Measurements from ENCODE around the gene SLIT3. TPM values are rescaled to one million over a fixed set of nuclear protein-coding genes. Genes with fewer than 3 reads are reported as not detected.

SLIT3 gene
- total RNA-seq, 1 donor from 2014 or later = 0.22 TPM

DNA sequence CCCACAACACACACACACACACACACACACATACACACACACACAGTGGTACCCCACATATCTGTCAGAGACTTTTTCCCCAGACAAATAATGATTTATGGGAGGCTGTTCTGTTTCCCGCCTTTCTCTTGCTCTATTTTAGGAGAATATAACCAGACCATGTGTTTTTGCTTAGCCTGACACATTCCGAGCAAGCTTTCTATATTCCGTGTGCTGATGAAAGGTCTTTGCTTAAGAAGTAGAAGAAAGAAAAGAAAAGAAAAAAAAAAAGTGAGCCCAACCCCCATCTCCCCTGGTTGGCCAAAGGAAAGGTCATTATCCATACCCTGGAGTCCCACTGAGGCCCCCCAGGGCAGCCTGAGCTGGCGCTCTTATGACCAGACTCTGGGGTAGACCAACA, 338.6 kb downstream of the SLIT3 start:
- Histone ChIP-seq H3K4me3 (no peak overlapping the region), H3K9ac (no peak overlapping the region), H2AFZ (replicated peaks) (no peak overlapping the region), H3K9me3 (ENCODE audit: low read depth) (no peaks in the 10 kb centered on the region), H3K27me3 (no peaks in the 10 kb centered on the region), H3K27ac (no peak overlapping the region), H3K4me1 (no peaks in the 10 kb centered on the region), H3K4me2 (no peak overlapping the region), H3K36me3 (no peaks in the 10 kb centered on the region), H4K20me1 (ENCODE audit: low read depth) (no peaks in the 10 kb centered on the region), H3K79me2 (ENCODE audit: low read depth) (no peaks in the 10 kb centered on the region), H3F3A (ENCODE audit: low read depth) (no peaks in the 10 kb centered on the region)
- no peak for DNase-seq (ENCODE audit: low spot score)
- TF ChIP-seq EZH2 (IDR thresholded peaks at IDR 0.05) (no peak), EZH2phosphoT487 (IDR thresholded peaks at IDR 0.05) (no peak)
- TF ChIP-seq, protein P1, sequence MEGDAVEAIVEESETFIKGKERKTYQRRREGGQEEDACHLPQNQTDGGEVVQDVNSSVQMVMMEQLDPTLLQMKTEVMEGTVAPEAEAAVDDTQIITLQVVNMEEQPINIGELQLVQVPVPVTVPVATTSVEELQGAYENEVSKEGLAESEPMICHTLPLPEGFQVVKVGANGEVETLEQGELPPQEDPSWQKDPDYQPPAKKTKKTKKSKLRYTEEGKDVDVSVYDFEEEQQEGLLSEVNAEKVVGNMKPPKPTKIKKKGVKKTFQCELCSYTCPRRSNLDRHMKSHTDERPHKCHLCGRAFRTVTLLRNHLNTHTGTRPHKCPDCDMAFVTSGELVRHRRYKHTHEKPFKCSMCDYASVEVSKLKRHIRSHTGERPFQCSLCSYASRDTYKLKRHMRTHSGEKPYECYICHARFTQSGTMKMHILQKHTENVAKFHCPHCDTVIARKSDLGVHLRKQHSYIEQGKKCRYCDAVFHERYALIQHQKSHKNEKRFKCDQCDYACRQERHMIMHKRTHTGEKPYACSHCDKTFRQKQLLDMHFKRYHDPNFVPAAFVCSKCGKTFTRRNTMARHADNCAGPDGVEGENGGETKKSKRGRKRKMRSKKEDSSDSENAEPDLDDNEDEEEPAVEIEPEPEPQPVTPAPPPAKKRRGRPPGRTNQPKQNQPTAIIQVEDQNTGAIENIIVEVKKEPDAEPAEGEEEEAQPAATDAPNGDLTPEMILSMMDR (IDR thresholded peaks at IDR 0.05) = no peak
- Mint-ChIP-seq H3K9me3 (no peaks in the 10 kb centered on the region), H3K27me3 (ENCODE audit: insufficient read depth, low read depth) (peaks cover 3% of the 10 kb centered on the region), H3K27ac (no peak overlapping the region), H3K36me3 (no peaks in the 10 kb centered on the region), H3K4me3 (no peak overlapping the region), H3K4me1 (peaks cover 9% of the 10 kb centered on the region)

DNA sequence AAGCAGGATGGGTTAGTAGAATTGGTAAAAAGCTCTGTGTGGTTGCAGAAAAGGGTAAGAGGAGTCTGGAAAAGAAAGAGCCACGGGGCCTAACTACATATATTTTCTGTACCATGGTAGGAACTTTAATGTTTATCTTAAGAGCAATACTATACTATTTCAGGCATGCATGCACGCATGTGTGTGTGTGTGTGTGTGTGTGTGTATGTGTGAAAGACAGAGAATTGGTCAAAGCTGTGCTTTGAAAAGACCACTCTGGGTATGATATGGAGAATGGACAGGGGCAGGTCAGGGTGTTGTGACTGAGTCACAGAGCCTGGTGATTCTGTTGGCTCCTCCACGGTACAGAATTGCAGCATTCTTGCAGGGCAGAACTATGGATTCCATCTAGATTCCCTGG, 339.3 kb downstream of the SLIT3 start:
- Mint-ChIP-seq H3K36me3 (no peaks in the 10 kb centered on the region), H3K27ac (no peak overlapping the region), H3K27me3 (ENCODE audit: insufficient read depth, low read depth) (peaks cover 3% of the 10 kb centered on the region), H3K4me3 (no peak overlapping the region), H3K9me3 (no peaks in the 10 kb centered on the region), H3K4me1 (peaks cover 9% of the 10 kb centered on the region)
- Histone ChIP-seq H3K4me2 (no peak overlapping the region), H3K4me3 (no peak overlapping the region), H3K9me3 (ENCODE audit: low read depth) (no peaks in the 10 kb centered on the region), H3K36me3 (no peaks in the 10 kb centered on the region), H3K9ac (no peak overlapping the region), H2AFZ (replicated peaks) (no peak overlapping the region), H3K27me3 (no peaks in the 10 kb centered on the region), H3F3A (ENCODE audit: low read depth) (no peaks in the 10 kb centered on the region), H4K20me1 (ENCODE audit: low read depth) (no peaks in the 10 kb centered on the region), H3K27ac (no peak overlapping the region), H3K4me1 (no peaks in the 10 kb centered on the region), H3K79me2 (ENCODE audit: low read depth) (no peaks in the 10 kb centered on the region)
- TF ChIP-seq, protein P1 (IDR thresholded peaks at IDR 0.05) = no peak
- TF ChIP-seq EZH2phosphoT487 (IDR thresholded peaks at IDR 0.05) (no peak), EZH2 (IDR thresholded peaks at IDR 0.05) (no peak)
- no peak for DNase-seq (ENCODE audit: low spot score)

DNA sequence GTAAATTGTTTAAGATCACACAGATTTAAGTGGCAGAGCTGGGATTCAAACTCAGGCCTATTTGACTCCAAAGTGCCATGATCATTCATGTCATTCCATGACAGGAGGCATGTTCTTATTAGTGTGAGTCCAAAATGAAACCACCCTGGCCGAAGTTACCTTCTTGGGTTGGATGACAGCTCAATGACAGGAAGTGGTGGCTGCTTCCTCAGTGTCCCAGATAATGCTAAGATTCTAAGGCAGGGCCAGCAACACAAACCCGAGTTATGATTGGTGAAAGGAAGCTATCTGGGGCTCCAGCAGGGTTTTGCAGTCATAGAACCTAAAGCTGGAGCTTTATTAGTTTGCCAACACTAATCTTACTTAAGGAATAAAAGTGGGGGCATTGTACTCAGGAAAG, 340.4 kb downstream of the SLIT3 start:
- Histone ChIP-seq H2AFZ (replicated peaks) (no peak overlapping the region), H3K27me3 (no peaks in the 10 kb centered on the region), H3K9me3 (ENCODE audit: low read depth) (no peaks in the 10 kb centered on the region), H3K4me3 (no peak overlapping the region), H3K9ac (no peak overlapping the region), H3K79me2 (ENCODE audit: low read depth) (no peaks in the 10 kb centered on the region), H4K20me1 (ENCODE audit: low read depth) (no peaks in the 10 kb centered on the region), H3K4me2 (no peak overlapping the region), H3K27ac (no peak overlapping the region), H3F3A (ENCODE audit: low read depth) (no peaks in the 10 kb centered on the region), H3K4me1 (no peaks in the 10 kb centered on the region), H3K36me3 (no peaks in the 10 kb centered on the region)
- TF ChIP-seq EZH2phosphoT487 (IDR thresholded peaks at IDR 0.05) (no peak), EZH2 (IDR thresholded peaks at IDR 0.05) (no peak)
- TF ChIP-seq, protein P1 (IDR thresholded peaks at IDR 0.05) = no peak
- no peak for DNase-seq (ENCODE audit: low spot score)
- Mint-ChIP-seq H3K4me3 (no peak overlapping the region), H3K9me3 (no peaks in the 10 kb centered on the region), H3K36me3 (no peaks in the 10 kb centered on the region), H3K4me1 (peaks cover 9% of the 10 kb centered on the region), H3K27me3 (ENCODE audit: insufficient read depth, low read depth) (peaks cover 5% of the 10 kb centered on the region), H3K27ac (no peak overlapping the region)
